HG03045 (cell line): ENCODE data around the gene SCAMP4.

Experiments
- ATAC-seq: cut with Tn5 transposase; IDR thresholded peaks from one replicate; pipeline ENCODE4 v1.9.1; 2021; ENCODE audit warnings: mild to moderate bottlenecking, moderate library complexity; ENCODE audit not compliant: unreplicated experiment

Gene SCAMP4

DNA sequence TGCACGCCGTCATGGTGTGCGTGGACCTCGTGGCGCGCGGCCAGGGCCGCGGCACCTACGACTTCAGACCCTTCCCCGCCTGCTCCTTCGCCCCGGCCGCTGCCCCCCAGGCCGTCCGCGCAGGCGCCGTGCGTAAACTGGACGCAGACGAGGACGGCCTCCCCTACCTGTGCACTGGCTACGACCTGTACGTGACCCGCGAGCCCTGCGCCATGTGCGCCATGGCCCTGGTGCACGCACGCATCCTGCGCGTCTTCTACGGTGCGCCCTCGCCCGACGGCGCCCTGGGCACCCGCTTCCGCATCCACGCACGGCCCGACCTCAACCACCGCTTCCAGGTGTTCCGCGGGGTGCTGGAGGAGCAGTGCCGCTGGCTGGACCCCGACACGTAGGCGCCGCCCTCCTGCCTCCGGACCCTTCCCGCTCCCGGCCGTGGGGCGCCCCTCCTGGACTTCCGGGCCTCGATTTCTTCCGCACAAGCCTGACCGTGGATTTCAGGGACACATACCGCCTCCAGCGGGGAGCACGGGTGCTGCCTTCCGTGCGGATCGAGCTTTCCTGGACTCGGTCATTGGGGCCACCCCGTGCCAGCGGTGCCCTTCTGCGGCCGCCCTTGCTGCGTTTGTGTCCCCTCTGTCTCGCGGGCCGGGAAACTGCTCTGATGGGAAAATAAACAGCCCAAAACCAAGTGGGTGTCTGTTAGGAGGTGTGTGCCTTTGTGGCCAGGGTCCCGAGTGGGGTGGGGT, 7.7 kb downstream of the SCAMP4 start:
- no peak for ATAC-seq

DNA sequence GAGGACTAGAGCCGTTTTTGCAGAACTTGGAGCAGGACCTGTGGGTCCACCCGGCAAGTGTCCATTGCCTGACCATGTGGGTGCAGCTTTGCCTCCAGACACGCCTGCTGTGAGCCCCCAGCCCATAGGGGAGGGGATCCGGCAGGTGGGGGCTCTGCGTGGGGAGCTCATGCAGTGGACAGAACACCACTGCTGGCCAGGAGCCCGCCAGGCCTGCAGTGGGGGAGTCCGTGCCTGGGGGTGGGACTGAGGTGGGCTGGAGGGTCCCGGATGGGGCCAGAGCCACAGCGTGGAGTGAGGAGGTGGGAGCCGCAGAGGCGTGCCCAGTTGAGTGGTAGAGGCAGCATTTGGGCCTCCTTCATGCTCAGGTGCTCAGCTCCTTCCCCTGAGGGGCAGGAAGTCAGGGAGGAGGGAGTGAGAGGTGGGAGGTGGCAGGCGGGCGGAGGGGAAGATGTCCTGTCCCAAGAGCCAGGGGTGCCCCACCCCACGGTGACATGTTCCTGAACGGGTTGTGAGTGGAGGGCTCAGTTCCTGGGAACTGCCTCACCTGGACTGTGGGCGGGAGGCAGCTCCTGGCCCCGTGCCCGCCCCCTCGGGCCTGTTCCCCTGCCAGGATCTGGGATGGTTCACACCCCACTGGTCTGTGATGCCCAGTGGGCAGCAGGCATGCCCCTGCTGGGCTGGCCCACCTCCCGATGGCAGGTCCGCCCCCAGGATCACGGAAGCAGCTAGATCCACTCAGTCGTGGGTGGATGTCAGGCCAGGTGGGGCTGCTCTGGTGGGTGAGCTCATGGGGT, 8.8 kb downstream of the SCAMP4 start:
- no peak for ATAC-seq

DNA sequence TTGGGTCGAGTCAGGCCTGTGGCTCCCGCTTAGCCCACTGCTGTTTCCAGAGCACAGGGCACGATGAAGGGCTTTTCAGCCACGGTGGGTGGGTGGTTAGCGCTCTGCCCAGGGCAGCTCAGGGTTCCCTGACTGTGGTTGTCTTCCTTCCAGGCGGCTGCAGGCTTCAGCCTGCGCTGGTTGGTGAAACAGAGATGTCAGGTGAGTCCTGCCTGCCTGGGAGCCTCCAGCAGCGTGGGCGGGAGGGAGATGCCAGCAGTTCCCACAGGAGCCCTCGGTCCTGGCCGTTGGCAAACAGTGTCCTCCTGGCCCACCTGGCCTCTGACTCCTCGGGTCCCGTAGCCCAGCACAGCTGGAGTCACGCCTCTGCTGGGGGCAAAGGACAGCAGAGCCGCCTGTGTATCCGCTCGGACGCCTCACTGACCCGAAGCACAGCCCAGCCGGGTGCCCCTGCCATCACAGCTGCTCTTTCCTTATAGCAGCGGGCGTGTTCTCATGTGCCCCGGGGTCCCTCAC, 9.7 kb downstream of the SCAMP4 start:
- ATAC-seq: no peak

DNA sequence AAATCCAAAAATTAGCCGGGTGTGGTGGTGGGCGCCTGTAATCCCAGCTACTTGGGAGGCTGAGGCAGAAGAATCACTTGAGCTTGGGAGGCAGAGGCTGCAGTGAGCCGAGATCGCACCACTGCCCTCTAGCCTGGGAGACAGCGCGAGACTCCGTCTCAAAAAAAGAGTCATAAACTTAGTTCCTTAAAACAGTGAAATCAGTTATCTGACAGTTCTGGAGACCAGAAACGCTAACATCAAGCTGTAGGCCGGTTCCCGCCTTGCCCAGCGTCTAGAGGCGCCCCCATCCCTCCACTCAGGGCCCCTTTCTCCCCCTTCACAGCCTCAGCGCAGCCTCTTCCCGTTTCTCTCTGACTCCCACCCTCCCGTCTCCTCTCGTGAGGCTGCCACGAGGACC, 11.9 kb downstream of the SCAMP4 start:
- ATAC-seq: no peak

DNA sequence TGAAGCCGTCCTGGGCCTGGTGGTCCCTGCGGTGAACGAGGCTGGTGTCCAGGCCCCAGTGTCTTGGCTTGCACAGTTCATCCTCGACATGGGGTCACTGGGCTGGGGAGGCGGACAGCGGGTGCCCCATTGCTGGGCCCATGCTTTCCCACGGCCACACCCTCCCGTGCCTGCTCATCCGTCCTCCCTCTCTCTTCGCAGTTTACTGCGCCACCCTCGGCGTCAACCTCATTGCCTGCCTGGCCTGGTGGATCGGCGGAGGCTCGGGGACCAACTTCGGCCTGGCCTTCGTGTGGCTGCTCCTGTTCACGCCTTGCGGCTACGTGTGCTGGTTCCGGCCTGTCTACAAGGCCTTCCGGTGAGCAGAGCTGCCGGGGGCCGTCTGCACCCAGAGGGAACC, 12.7 kb downstream of the SCAMP4 start:
- no peak for ATAC-seq

DNA sequence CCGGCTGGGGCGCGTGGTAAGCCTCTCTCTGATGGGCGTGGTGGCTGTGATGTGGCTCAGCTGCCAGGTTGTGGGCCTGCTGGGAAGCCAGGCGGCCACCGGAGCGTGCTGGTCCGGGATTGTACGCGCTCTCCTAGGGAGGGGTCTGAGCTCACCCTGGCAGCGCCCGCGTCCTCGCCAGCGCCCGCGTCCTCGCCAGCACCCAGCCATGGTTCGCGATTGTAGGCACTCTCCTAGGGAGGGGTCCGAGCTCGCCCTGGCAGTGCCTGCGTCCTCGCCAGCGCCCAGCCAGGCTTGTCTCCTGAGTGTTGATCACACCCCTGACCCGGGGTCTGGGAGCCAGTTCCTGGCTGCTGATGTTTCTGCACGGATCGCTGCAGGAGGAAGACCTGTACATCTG, 13.8 kb downstream of the SCAMP4 start:
- ATAC-seq: no peak

DNA sequence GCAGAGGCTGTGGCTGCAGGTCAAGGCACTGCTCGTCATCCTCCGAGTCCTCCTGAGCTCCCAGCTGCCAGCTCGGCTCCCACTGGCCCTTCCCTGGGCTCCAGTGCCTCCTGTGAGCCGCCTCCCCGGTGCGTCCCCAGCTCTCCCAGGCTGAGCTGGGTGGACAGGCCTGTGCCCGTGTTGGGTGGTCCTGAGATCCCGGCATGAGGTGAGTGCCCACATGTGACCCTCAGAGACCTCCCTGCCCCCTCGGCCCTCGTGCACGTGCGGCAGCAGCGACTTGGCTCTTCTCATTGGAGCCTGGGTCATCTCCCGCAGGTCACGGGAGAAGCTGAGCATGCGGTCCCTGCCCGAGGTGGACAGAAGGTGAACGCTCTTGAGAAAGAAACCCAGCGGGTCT, 15.4 kb downstream of the SCAMP4 start:
- no peak for ATAC-seq

DNA sequence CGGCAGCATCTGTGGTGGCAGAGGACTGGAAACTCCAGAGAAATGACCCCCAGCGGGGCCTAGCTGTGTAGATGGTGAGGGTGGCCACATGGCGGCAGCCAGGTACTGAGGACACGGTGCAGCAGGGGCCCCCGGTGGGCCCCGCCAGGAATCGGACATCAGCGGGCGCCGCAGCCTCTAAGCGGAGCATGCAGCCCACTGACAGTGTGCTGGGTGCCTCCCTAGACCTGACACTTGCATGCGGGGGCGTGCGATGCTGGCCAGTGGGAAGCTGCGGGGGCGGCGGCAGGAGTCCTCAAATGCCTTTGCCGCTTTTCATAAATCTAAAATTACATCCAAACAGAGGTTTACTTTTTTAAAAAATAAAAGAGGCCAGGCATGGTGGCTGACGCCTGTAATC, 16.1 kb downstream of the SCAMP4 start:
- ATAC-seq: no peak

DNA sequence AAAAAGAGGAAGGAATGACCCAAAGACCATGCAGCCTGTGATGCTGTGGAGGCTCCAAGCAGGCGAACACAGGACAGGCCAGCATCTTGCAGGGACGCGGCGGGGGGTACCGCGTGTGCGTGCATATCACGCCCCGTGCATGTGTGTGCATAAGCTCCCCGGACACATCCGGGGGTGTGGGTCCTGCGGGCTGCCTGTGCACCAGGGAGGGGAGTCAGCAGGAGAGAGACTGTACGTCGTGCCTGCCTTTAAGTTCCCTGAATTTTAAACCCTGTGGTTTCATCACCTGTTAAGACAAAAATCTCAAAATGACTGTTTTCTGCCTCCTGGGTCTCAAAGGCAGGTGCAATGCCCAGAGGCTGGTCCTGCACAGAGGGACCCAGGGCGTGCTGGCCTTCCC, 16.6 kb downstream of the SCAMP4 start:
- ATAC-seq: no peak

DNA sequence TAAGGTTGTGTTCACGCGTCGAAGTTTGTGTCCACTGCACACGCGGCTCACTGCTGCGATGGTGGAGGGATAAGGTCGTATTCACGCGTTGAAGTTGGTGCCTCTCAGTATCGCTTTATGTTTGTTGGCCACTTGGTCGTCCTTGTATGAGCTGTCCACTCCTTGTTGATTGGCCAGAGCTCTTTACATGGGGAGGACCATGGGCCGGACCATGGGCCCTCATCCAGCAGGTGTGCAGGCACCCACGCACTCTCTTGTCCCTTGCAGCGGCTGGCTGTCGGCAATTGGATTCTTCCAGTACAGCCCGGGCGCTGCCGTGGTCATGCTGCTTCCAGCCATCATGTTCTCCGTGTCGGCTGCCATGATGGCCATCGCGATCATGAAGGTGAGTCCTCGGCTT, 17.6 kb downstream of the SCAMP4 start:
- ATAC-seq: no peak

DNA sequence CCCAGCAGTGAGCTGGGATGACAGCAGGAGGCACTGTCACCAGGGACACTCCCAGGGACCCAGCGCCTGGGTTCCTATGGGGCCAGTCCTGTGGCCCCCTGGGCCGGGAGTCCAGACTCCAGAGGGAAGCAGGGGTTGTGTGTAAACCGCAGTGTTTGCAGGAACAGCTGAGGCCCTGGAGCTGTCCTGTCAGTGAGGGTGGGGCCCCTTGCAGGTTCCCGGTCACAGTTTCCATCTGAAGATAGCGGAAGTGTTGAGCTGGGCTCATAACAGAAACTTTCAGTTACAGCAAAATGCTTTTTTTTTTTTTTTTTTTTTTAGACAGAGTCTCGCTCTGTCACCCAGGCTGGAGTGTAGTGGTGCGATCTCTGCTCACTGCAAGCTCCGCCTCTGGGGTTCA, 18.1 kb downstream of the SCAMP4 start:
- no peak for ATAC-seq

DNA sequence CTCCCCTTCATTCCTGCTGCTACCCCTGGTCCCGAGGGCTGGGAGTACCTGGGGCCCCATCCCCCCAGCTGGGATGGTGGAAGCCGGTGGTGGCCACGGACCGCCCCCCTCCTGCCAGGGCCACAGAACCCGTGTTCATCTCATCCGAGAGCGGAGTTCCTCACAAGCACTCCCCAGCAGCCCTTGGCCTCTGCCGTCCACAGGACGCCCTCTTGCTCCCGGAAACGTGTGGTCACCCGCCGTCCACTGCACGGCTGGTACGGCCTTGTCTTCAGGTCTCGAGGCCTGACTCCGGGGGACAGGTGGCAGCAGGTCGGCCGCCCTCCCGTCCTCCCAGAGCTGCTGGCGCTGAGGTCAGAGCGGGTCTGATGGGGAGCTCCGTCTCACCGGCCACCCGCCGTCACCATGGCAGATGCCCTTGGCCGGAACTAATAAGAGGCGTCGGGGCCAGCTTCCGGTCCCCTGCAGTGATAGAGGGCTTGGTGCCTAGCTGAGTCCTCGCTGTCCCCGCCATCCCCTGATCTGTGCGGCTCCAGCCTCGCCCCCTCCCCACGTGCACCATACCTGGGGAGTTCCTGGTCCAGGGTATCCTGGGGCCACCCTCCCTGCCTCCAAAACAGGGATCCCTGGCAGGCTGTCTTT, 19.2 kb downstream of the SCAMP4 start:
- ATAC-seq: no peak

DNA sequence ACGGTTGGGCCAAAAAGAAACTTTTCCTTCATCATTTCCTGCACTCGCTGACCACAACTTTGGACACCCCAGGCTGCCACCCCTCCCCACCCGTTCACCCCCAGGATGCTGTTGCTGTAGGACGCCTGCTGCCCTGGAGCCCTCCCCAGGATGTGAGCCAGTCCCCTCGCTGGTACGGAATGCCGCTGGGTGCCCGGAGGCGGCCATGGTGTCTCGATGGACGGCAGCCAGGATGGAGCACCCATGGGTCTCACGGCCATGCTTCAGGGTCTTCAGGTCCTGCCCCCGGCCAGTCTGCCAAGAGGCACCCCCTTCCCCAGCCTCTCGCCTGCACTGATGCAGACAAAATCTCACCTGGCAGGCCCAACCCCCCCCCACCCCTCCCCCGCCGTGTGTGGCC, 20.3 kb downstream of the SCAMP4 start:
- no peak for ATAC-seq

DNA sequence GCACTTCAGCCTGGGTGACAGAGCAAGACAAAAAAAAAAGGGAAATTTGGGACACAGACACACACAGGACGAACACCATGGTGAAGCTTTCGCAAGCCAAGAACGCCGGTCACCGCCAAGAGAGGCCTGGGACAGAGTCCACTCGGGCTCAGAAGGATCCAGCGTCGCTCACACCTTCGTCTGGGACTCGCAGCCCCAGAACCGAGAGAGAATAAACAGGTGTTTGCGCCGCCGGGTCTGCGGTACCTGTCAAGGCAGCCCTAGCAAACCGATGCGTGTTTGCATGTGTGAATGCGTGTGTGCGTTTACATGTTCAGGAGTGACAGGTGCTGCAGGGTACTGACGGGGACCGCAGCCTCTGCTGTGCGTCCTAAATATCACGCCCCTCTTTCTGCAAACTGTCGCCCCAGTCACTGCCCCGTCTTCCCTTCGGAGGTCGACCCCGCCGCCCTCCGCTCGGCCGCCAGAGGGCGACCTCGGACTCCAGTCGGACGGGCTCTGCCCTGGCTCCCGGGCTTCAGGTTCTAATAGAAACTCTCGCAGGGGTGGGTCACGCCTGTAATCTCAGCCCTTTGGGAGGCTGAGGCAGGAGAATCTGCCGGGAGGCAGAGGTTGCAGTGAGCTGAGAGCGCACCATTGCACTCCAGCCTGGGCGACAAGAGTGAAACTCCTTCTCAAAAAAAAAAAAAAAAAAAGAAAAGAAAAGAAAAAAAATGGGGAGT, 24.0 kb downstream of the SCAMP4 start:
- ATAC-seq: peak; percentile 73

DNA sequence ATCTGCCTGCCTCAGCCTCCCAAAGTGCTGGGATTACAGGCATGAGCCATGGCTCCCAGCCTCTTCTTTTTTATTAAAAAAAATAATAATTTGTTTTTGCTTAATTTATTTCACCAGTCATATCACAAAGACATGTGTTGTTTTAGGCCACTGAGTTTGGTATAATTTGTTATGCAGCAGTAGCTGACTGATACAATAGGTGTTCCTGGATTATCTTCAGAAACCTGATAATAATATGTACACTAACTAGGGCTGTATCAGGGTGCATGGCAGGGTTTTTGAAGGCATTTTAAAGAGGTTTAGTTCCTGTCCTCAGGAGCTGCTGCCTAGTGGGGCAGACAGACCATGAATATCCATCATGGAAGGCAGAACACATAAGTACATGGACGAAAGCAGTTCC, 26.2 kb downstream of the SCAMP4 start:
- no peak for ATAC-seq

DNA sequence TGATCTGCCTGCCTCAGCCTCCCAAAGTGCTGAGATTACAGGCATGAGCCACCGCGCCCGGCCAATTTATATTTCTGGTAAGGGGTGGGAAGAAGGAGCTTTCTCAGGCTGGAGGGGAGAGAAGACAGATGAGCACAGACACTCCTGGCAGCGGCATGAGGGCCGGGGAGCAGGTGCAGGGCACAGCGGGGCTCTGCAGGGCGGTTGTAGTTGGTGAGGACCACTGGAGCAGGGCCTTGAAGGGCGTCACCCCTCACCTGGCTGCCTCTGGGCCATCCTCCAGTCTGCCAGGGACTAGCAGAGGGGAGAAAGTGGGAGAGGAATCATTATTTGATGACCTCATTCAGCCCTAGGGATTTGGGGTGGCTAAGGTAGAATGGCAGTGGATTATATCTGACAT, 27.2 kb downstream of the SCAMP4 start:
- no peak for ATAC-seq

DNA sequence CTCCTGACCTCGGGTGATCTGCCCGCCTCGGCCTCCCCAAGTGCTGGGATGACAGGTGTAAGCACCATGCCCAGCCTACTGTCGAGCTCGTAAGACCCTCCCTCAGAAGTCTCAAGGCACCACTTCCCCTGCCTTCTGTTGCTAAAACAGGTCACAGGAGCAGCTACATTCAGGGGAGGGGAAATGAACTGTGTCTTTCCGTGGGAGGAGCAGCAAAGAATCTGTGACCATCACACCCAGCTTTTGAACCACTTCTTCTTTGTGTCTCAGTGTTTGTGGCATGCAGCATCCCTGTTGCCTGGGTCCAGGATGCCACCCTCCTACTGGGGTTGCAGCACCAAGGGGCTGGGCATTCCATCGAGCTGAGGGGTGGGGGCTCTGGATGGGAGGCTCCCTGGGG, 28.0 kb downstream of the SCAMP4 start:
- ATAC-seq: no peak

DNA sequence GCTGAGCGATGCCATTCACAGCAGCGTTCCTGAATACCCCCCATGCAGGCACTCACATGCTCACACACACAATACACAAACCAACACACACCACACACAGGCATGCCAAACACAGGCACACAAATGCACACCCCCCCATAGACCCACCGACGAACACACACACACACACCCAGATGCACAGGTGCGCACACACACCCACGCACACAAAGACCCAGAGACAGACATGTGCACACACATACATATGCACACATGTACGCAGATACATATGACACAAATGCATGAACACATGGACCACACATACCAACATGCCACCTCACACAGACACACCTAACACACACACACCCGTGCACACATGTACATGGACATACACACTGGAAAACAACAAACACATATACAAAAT, 28.7 kb downstream of the SCAMP4 start:
- no peak for ATAC-seq

DNA sequence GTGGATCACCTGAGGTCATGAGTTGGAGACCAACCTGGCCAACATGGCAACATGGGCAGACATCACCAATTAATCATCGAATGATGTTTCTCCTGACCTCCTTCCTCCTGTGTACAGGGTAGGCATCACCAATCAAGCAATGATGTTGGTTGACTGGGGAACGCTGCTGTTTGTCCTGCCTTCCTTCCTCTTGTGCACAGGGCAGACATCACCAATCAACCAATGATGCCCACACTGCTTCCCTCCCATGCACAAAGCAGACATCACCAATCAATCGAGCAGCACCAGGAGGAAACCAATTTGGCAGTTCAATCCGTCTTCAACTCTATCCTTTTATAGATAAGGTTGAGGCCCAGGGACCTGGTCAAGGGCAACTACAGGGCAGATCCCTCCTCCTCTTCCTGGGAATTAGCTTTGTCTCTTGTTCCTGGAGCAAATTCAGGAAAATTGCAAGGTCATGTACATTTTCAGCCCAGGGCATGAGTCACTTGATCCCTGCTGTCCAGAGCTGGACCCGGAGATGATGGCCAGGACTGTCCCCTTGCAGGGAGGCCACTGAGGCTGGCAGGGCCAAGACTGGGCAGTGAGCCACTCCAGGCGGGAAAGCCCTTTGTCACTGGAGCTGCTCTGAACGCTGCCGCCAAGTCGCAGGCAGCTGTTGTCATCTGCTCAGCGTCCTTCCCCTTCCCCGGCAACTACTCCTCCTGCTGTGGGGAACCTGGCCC, 30.4 kb downstream of the SCAMP4 start:
- no peak for ATAC-seq

DNA sequence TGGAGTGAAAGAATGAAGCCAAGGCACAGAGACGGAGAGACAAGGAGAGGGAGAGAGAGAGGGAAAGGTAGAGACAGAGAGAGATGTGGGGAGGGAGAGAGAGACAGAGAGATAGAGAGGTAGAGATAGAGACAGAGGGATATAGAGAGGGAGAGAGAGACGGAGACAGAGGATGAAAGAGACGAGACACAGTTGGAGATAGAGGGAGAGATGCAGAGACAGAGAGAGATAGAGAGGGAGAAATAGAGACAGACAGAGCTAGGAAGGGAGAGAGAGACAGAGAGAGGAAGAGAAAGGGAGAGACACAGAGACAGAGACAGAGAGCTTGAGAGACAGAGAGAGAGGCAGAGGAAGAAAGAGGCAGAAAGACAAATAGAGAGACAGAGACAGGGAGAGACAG, 31.2 kb downstream of the SCAMP4 start:
- no peak for ATAC-seq
